Stimulated activated CD8-positive, alpha-beta memory T cell treated with anti-CD3 and anti-CD28 coated beads, Interleukin-2, amount 100 ng/mL, for 48 hours (primary cell): ENCODE results near the gene RFX2.

ENCODE experiments used
- DNase-seq, 2 donors: peaks; one replicate each; pipeline ENCODE4 v3.0.0-alpha.2; 2020; ENCODE audit warnings: low read depth in 2 of 2

The RFX2 gene

GRCh38 chr19:6103894-6104293 lies 6.4 kb downstream of the RFX2 start:
- no peak for DNase-seq

GRCh38 chr19:6103217-6103644 lies 7.1 kb downstream of the RFX2 start:
- no peak for DNase-seq

- no peak for DNase-seq
Measured at GRCh38 chr19:6101991-6102390, 8.3 kb downstream of the RFX2 start.

GRCh38 chr19:6101291-6101825 lies 8.9 kb downstream of the RFX2 start:
- DNase-seq, result no peak

- DNase-seq, result no peak
Measured at GRCh38 chr19:6100284-6100915, 9.9 kb downstream of the RFX2 start.

- DNase-seq, result no peak
Measured at GRCh38 chr19:6099599-6099998, 10.7 kb downstream of the RFX2 start.

GRCh38 chr19:6099033-6099432 lies 11.3 kb downstream of the RFX2 start:
- no peak for DNase-seq

GRCh38 chr19:6098574-6098973 lies 11.7 kb downstream of the RFX2 start:
- DNase-seq, result no peak

- DNase-seq, result no peak
Measured at GRCh38 chr19:6097911-6098310, 12.4 kb downstream of the RFX2 start.

- no peak for DNase-seq
Measured at GRCh38 chr19:6095760-6096159, 14.5 kb downstream of the RFX2 start.

- DNase-seq, result no peak
Measured at GRCh38 chr19:6092329-6093286, 17.7 kb downstream of the RFX2 start.

- no peak for DNase-seq
Measured at GRCh38 chr19:6091771-6092291, 18.5 kb downstream of the RFX2 start.

GRCh38 chr19:6090634-6091033 lies 19.7 kb downstream of the RFX2 start:
- DNase-seq, result no peak

- no peak for DNase-seq
Measured at GRCh38 chr19:6088602-6089049, 21.7 kb downstream of the RFX2 start.

GRCh38 chr19:6087074-6087571 lies 23.2 kb downstream of the RFX2 start:
- DNase-seq, result no peak

GRCh38 chr19:6086068-6086788 lies 24.1 kb downstream of the RFX2 start:
- DNase-seq, result no peak

GRCh38 chr19:6084821-6085220 lies 25.5 kb downstream of the RFX2 start:
- DNase-seq, result no peak

GRCh38 chr19:6079107-6079506 lies 31.2 kb downstream of the RFX2 start:
- DNase-seq, result no peak

- no peak for DNase-seq
Measured at GRCh38 chr19:6078068-6078467, 32.2 kb downstream of the RFX2 start.

GRCh38 chr19:6076675-6077463 lies 33.4 kb downstream of the RFX2 start:
- DNase-seq, result no peak

- no peak for DNase-seq
Measured at GRCh38 chr19:6076291-6076665, 34.0 kb downstream of the RFX2 start.
